Esophagus muscularis mucosa (tissue), 4 donors: Measurements from ENCODE around the gene TSC22D2. TPM values are rescaled to one million over a fixed set of nuclear protein-coding genes. Genes with fewer than 3 reads are reported as not detected.

Experiments used
- DNase-seq: peaks from one replicate; pipeline ENCODE4 v3.0.0-alpha.2; 2017; ENCODE audit errors: extremely low spot score
- H3K27ac ChIP-seq, 4 donors: fragments of 200-600 bp; sonication (generic); replicated peaks in 1 of 4; 1 replicate in 3 of 4; 2 replicates in 1 of 4; pipeline ENCODE4 v1.5.1; 2016 to 2019; ENCODE audit warnings: mild to moderate bottlenecking in 1 of 4
- H3K27me3 ChIP-seq, 4 donors: fragments of 200-600 bp; sonication (generic); one replicate each; pipeline versions ENCODE4 v1.5.1 to v1.6.0; 2016 to 2019
- H3K36me3 ChIP-seq, 4 donors: fragments of 200-600 bp; sonication (generic); one replicate each; pipeline ENCODE4 v1.5.1; 2016 to 2019
- H3K4me1 ChIP-seq, 4 donors: fragments of 200-600 bp; sonication (generic); one replicate each; pipeline ENCODE4 v1.5.1; 2016 to 2019
- H3K4me3 ChIP-seq, 4 donors: fragments of 200-600 bp; sonication (generic); 1 replicate in 2 of 4; 2 replicates in 2 of 4; pipeline ENCODE4 v1.5.1; 2016 to 2019; ENCODE audit warnings: mild to moderate bottlenecking in 4 of 4, moderate library complexity in 1 of 4
- H3K9me3 ChIP-seq, 4 donors: fragments of 200-600 bp; sonication (generic); 1 replicate in 3 of 4; 2 replicates in 1 of 4; pipeline ENCODE4 v1.5.1; 2016 to 2019
- EP300 ChIP-seq: sonication (generic); formaldehyde crosslinking; IDR thresholded peaks from one replicate; pipeline ENCODE4 v1.6.1; 2017; ENCODE audit warnings: antibody characterized with exemption
- POLR2A ChIP-seq: fragments of 450-650 bp; IDR thresholded peaks from one replicate; pipeline ENCODE4 v1.6.1; 2017; ENCODE audit warnings: antibody characterized with exemption, moderate library complexity, mild to moderate bottlenecking, low read depth
- POLR2AphosphoS5 ChIP-seq, 2 donors: sonication (generic); formaldehyde crosslinking; IDR thresholded peaks; one replicate each; pipeline ENCODE4 v1.6.1; 2017; ENCODE audit warnings: antibody characterized with exemption in 2 of 2
- WGBS: methylation state at CpG from one replicate; pipeline ENCODE4 v1.1.5; 2018; 5-methylcytosine and 5-hydroxymethylcytosine counted together
- intact Hi-C: fragments of 100-400 bp; cut with DNase I; formaldehyde crosslinking; loops from one replicate; pipeline ENCODE4 v1.15.1; 2023
- total RNA-seq, 4 donors: library from RNA; depleted of rRNA; stranded (reverse); fragments of >200 nt; gene quantifications; one replicate each; pipeline versions ENCODE4 v1.1.0 to v1.2.1, GENCODE V29; 2016
- TF ChIP-seq, protein P1 (sequence below), 3 experiments: fragments of 200-600 bp in 2 of 3; fragments of 450-650 bp in 1 of 3; sonication (generic) in 2 of 3; IDR thresholded peaks; one replicate each; pipeline ENCODE4 v1.5.1; 2017 to 2019; ENCODE audit warnings: antibody characterized with exemption in 3 of 3, mild to moderate bottlenecking in 2 of 3, moderate library complexity in 1 of 3

The TSC22D2 gene
- total RNA-seq, 4 donors from 2014 or later, result 19.1 to 27.1 (median 21.2) TPM

DNA sequence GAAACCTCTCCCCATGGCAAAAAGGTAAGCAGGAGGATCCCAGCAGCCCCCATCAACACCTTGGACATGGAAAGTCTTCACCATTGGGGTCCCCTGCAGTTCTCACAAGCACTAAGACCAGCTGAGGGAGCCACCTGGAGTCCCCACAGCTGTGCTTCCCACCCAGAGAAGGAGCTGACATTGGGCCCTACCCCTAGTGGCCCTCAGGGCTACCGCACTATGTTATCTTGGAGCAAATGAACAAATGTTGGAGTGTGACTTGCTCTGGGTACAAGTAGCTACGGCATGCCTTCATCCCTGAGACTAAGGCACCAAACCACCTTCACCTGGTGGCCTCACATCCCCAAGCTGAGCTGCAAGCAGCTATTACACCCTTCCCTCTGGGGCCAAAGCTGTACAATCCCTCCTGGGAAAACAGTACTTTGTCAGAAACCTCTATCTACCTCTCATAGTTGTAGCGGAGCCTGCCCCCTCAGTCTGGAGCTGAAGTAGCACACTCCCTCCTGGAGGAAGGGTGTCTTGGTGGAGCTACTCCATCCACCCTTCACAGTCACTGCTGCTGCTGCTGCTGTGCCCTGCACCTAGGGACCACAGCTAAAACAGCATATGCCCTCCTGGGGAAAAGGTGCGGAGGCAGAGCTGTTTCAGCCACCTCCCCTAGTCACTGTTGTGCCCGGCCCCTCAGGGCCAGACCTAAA is 95.5 kb downstream of the TSC22D2 start:
- TF ChIP-seq EP300 (no peak), POLR2A (no peak), POLR2AphosphoS5 (IDR thresholded peaks at IDR 0.05) (no peak)
- TF ChIP-seq, protein P1, sequence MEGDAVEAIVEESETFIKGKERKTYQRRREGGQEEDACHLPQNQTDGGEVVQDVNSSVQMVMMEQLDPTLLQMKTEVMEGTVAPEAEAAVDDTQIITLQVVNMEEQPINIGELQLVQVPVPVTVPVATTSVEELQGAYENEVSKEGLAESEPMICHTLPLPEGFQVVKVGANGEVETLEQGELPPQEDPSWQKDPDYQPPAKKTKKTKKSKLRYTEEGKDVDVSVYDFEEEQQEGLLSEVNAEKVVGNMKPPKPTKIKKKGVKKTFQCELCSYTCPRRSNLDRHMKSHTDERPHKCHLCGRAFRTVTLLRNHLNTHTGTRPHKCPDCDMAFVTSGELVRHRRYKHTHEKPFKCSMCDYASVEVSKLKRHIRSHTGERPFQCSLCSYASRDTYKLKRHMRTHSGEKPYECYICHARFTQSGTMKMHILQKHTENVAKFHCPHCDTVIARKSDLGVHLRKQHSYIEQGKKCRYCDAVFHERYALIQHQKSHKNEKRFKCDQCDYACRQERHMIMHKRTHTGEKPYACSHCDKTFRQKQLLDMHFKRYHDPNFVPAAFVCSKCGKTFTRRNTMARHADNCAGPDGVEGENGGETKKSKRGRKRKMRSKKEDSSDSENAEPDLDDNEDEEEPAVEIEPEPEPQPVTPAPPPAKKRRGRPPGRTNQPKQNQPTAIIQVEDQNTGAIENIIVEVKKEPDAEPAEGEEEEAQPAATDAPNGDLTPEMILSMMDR (IDR thresholded peaks at IDR 0.05), result no peak
- Histone ChIP-seq H3K27ac (no peak overlapping the region), H3K36me3 (no peaks in the 10 kb centered on the region), H3K4me3 (no peak overlapping the region), H3K9me3 (no peaks in the 10 kb centered on the region), H3K4me1 (no peaks in the 10 kb centered on the region), H3K27me3 (no peaks in the 10 kb centered on the region)
- intact Hi-C loops, result no loop called here
- WGBS, result 93% methylated on average over 5 of the region's 5 CpGs
- no peak for DNase-seq

DNA sequence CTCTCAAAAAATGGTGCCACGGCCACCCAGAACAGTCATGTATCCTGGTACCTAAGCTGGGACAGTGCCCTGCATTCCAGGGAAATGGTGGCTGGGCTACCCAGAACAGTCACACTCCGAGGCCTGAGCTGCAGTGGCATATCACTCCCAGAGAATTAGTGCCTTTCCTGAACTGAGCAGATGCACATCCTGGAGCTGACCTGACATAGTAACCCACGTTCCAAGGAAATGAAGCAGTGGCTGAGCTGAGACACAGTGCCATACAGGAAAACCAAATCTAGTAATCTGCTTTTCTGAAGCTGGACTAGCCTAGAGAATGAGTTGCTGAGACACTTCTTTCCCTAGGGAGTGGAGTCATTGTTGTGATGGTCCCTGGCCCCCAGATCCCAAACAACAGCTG is 96.4 kb downstream of the TSC22D2 start:
- no peak overlapping the region for H3K27ac ChIP-seq
- intact Hi-C loops, result no loop called here
- H3K9me3 ChIP-seq, result no peaks in the 10 kb centered on the region
- 87% methylated on average over 3 of the region's 3 CpGs for WGBS
- no peak for DNase-seq
- no peak overlapping the region for H3K4me3 ChIP-seq
- TF ChIP-seq POLR2AphosphoS5 (IDR thresholded peaks at IDR 0.05) (no peak), POLR2A (no peak), EP300 (no peak)
- TF ChIP-seq, protein P1 (IDR thresholded peaks at IDR 0.05), result no peak
- no peaks in the 10 kb centered on the region for H3K36me3 ChIP-seq
- no peaks in the 10 kb centered on the region for H3K27me3 ChIP-seq
- H3K4me1 ChIP-seq, result no peaks in the 10 kb centered on the region

DNA sequence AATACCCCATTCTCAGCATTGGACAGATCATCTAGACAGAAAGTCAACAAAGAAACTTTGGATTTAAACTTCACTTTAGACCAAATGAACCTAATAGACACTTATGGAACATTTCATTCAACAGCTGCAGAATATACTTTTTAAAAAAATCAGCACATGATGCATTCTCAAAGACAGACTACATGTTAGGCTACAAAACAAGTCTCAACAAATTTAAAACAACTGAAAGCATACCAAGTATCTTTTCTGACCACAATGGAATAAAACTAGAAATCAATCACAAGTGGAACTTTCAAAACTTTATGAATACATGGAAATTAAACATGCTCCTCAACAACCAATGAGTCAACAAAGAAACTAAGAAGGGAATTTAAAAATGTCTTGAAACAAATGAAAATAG is 100.3 kb downstream of the TSC22D2 start:
- H3K4me3 ChIP-seq, result no peak overlapping the region
- H3K9me3 ChIP-seq, result no peaks in the 10 kb centered on the region
- H3K27ac ChIP-seq, result no peak overlapping the region
- H3K27me3 ChIP-seq, result no peaks in the 10 kb centered on the region
- no peaks in the 10 kb centered on the region for H3K4me1 ChIP-seq
- no peak for TF ChIP-seq EP300
- TF ChIP-seq POLR2AphosphoS5 (IDR thresholded peaks at IDR 0.05), result no peak
- TF ChIP-seq, protein P1 (IDR thresholded peaks at IDR 0.05), result no peak
- no peak for TF ChIP-seq POLR2A
- no peak for DNase-seq
- H3K36me3 ChIP-seq, result no peaks in the 10 kb centered on the region
- intact Hi-C loops, result no loop called here

DNA sequence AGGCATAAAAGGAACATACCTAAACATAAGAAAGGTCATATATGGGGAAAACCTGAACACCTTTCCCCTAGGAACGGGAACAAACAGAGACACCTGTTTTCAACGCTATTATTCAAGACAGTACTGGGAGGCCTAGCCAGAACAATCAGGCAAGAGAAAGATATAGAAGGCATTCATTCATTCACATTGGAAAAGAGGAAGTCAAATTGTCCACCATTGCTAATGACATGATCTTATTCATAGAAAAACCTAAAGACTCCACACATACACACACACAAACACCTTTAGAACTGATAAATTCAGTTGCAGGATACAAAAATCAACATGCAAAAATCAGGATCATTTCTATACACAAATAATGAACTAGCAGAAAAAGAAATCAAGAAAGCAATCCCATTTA is 101.7 kb downstream of the TSC22D2 start:
- Histone ChIP-seq H3K4me3 (no peak overlapping the region), H3K27ac (no peak overlapping the region), H3K36me3 (no peaks in the 10 kb centered on the region), H3K9me3 (no peaks in the 10 kb centered on the region), H3K27me3 (no peaks in the 10 kb centered on the region), H3K4me1 (no peaks in the 10 kb centered on the region)
- TF ChIP-seq POLR2A, result no peak
- no peak for TF ChIP-seq EP300
- 91% methylated on average over 2 of the region's 2 CpGs for WGBS
- intact Hi-C loops, result no loop called here
- DNase-seq, result no peak

DNA sequence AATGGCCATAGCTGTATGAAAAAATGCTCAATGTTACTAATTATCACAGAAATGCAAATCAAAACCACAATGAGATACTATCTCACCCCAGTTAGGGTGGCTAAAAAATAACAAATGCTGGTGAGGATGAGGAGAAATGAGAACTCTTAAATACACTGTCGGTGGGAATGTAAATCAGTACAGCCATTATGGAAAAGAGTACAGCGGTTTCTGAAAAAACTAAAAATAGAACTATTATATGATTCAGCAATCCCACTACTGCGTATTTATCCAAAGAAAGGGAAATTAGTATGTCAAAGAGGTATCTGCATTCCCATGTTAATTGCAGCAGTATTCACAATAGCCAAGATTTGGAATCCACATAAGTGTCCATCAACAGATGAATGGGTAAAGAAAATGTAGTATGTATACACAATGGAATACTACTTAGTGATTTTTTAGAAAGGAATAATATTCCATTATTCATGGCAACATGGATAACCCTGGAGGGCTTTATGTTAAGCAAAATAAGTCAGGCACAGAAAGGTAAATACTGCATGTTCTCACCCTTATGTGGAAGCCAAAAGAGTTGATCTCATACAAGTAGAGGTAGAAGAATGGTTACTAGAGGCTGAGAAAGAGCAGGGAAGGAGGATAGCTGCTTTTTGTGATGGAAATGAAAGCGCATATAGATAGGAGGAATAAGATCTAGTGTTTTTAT is 103.2 kb downstream of the TSC22D2 start:
- no peaks in the 10 kb centered on the region for H3K36me3 ChIP-seq
- 80% methylated on average over 4 of the region's 4 CpGs for WGBS
- TF ChIP-seq EP300, result no peak
- no peak for TF ChIP-seq POLR2AphosphoS5 (IDR thresholded peaks at IDR 0.05)
- TF ChIP-seq, protein P1 (IDR thresholded peaks at IDR 0.05), result no peak
- TF ChIP-seq POLR2A, result no peak
- no peaks in the 10 kb centered on the region for H3K4me1 ChIP-seq
- H3K27ac ChIP-seq, result no peak overlapping the region
- DNase-seq, result no peak
- no peaks in the 10 kb centered on the region for H3K27me3 ChIP-seq
- no peak overlapping the region for H3K4me3 ChIP-seq
- no peaks in the 10 kb centered on the region for H3K9me3 ChIP-seq
- intact Hi-C loops, result no loop called here
